Hepatocyte (in vitro differentiated cells): Measurements from ENCODE around the gene CTNNA2. TPM values are rescaled to one million over a fixed set of nuclear protein-coding genes. Genes with fewer than 3 reads are reported as not detected.

Source experiments
- DNase-seq: peaks from one replicate; pipeline ENCODE4 v3.0.0-alpha.2; 2016; ENCODE audit warnings: low spot score
- H2AFZ ChIP-seq: fragments of 200-600 bp; sonication (generic); 2 replicates; pipeline ENCODE4 v1.6.0; 2016; ENCODE audit warnings: antibody characterized with exemption, mild to moderate bottlenecking
- H3K27ac ChIP-seq: fragments of 200-600 bp; sonication (generic); 2 replicates; pipeline ENCODE4 v1.5.1; 2016; ENCODE audit warnings: mild to moderate bottlenecking
- H3K27me3 ChIP-seq: fragments of 200-600 bp; sonication (generic); 2 replicates; pipeline ENCODE4 v1.6.1; 2016
- H3K36me3 ChIP-seq: fragments of 200-600 bp; sonication (generic); replicated peaks from 2 replicates; pipeline ENCODE4 v1.5.1; 2016; ENCODE audit warnings: low read depth; ENCODE audit not compliant: insufficient read depth
- H3K4me1 ChIP-seq: fragments of 200-600 bp; sonication (generic); 2 replicates; pipeline ENCODE4 v1.5.1; 2016; ENCODE audit warnings: mild to moderate bottlenecking, moderate library complexity; ENCODE audit not compliant: insufficient read depth
- H3K4me2 ChIP-seq: fragments of 200-600 bp; sonication (generic); 2 replicates; pipeline ENCODE4 v1.6.0; 2016
- H3K4me3 ChIP-seq: fragments of 200-600 bp; sonication (generic); 2 replicates; pipeline ENCODE4 v1.5.1; 2016; ENCODE audit warnings: mild to moderate bottlenecking
- H3K79me2 ChIP-seq: fragments of 200-600 bp; sonication (generic); 2 replicates; pipeline ENCODE4 v1.6.0; 2017; ENCODE audit warnings: mild to moderate bottlenecking
- H3K9me2 ChIP-seq: fragments of 200-600 bp; sonication (generic); replicated peaks from 2 replicates; pipeline ENCODE4 v1.6.0; 2017; ENCODE audit warnings: mild to moderate bottlenecking; ENCODE audit not compliant: insufficient read depth
- H3K9me3 ChIP-seq: fragments of 200-600 bp; sonication (generic); 2 replicates; pipeline ENCODE4 v1.5.1; 2016; ENCODE audit warnings: low read depth, mild to moderate bottlenecking
- H4K20me1 ChIP-seq: fragments of 200-600 bp; sonication (generic); 2 replicates; pipeline ENCODE4 v1.6.0; 2016; ENCODE audit warnings: mild to moderate bottlenecking; ENCODE audit not compliant: insufficient read depth, poor library complexity, severe bottlenecking
- EZH2 ChIP-seq: fragments of 200-600 bp; sonication (generic); IDR thresholded peaks from 2 replicates; pipeline ENCODE4 v1.6.1; 2016; ENCODE audit warnings: antibody characterized with exemption, mild to moderate bottlenecking, borderline replicate concordance
- EZH2phosphoT487 ChIP-seq: fragments of 200-600 bp; sonication (generic); IDR thresholded peaks from one replicate; pipeline ENCODE4 v1.6.1; 2018; ENCODE audit warnings: antibody characterized with exemption, mild to moderate bottlenecking, low read depth, moderate library complexity; ENCODE audit not compliant: unreplicated experiment, severe bottlenecking
- WGBS: methylation state at CpG from one replicate; pipeline ENCODE4 v1.1.6; 2016; ENCODE audit warnings: low lambda C conversion rate; ENCODE audit errors: missing lambda C conversion rate; 5-methylcytosine and 5-hydroxymethylcytosine counted together
- polyA plus RNA-seq: library from polyadenylated mRNA; unstranded; fragments of >200 nt; fragmentation: Nextera tagmentation; extraction: Ambion mirVana; gene quantifications from 2 replicates; pipeline ENCODE4 v1.2.1, GENCODE V29; 2016
- total RNA-seq: library from RNA; depleted of rRNA; stranded (reverse); fragments of >200 nt; gene quantifications from 2 replicates; pipeline ENCODE4 v1.2.3, GENCODE V29; 2014
- TF ChIP-seq, protein P1 (sequence below): fragments of 200-600 bp; sonication (generic); IDR thresholded peaks from 2 replicates; pipeline ENCODE4 v1.5.1; 2016; ENCODE audit warnings: antibody characterized with exemption, mild to moderate bottlenecking; ENCODE audit not compliant: poor library complexity

The CTNNA2 gene
- total and polyA plus RNA-seq, 2 experiments from 2014 or later: 0.79 to 4.4 TPM

DNA sequence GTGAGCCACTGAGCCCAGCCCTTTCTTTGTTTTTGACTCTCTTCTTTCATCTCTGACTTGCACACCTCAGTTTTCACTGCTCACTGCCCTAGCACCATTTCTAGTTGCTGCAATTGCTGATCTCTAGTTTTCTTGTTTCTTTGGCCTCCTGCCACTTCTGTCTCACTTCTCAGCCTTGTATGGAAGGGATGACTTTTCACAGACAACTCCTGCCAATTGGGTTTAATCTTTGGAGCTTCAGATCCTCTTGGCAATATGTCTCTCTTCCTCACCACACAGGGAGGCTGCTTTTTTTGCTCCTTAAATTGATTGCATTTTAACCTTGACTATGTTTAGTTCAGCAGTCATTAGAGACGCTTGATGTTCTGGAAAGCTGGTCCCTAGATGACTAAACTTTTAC lies 323.1 kb downstream of the CTNNA2 start:
- H3K9me2 ChIP-seq: no peaks in the 10 kb centered on the region
- no peaks in the 10 kb centered on the region for H3K9me3 ChIP-seq
- H2AFZ ChIP-seq: no peak overlapping the region
- H3K4me2 ChIP-seq: no peak overlapping the region
- TF ChIP-seq, protein P1, sequence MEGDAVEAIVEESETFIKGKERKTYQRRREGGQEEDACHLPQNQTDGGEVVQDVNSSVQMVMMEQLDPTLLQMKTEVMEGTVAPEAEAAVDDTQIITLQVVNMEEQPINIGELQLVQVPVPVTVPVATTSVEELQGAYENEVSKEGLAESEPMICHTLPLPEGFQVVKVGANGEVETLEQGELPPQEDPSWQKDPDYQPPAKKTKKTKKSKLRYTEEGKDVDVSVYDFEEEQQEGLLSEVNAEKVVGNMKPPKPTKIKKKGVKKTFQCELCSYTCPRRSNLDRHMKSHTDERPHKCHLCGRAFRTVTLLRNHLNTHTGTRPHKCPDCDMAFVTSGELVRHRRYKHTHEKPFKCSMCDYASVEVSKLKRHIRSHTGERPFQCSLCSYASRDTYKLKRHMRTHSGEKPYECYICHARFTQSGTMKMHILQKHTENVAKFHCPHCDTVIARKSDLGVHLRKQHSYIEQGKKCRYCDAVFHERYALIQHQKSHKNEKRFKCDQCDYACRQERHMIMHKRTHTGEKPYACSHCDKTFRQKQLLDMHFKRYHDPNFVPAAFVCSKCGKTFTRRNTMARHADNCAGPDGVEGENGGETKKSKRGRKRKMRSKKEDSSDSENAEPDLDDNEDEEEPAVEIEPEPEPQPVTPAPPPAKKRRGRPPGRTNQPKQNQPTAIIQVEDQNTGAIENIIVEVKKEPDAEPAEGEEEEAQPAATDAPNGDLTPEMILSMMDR: no peak
- TF ChIP-seq EZH2: no peak
- no peak for TF ChIP-seq EZH2phosphoT487
- WGBS: 90% methylated on average over 1 of the region's 1 CpG
- no peaks in the 10 kb centered on the region for H4K20me1 ChIP-seq
- H3K36me3 ChIP-seq: no peaks in the 10 kb centered on the region
- DNase-seq: no peak
- no peaks in the 10 kb centered on the region for H3K79me2 ChIP-seq
- no peaks in the 10 kb centered on the region for H3K4me1 ChIP-seq
- H3K27me3 ChIP-seq: no peaks in the 10 kb centered on the region
- H3K4me3 ChIP-seq: no peak overlapping the region
- no peak overlapping the region for H3K27ac ChIP-seq

DNA sequence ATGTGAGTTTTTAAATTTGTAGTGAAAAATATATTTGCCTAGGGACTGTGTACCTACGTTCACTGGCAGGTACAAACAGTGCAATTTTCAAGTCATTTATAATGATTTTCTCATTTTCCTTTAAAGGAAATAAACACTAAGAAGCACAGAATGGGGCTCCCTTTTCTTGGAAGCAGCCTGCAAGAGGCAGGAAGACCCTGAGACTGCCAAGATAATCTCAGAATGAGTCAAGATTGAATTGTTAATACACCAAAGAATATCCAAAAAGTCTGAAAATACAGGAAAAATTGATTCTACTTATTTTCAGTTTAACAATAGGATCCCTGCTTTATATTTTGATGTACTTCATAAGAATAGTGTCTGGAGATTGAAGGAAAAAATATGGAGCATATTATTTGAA lies 331.2 kb downstream of the CTNNA2 start:
- 71% methylated on average over 1 of the region's 1 CpG for WGBS
- no peaks in the 10 kb centered on the region for H3K79me2 ChIP-seq
- H3K4me3 ChIP-seq: no peak overlapping the region
- no peak overlapping the region for H3K4me2 ChIP-seq
- TF ChIP-seq EZH2phosphoT487 (no peak), EZH2 (no peak)
- TF ChIP-seq, protein P1: no peak
- no peaks in the 10 kb centered on the region for H3K27me3 ChIP-seq
- DNase-seq: no peak
- H2AFZ ChIP-seq: no peak overlapping the region
- no peaks in the 10 kb centered on the region for H3K9me2 ChIP-seq
- H3K4me1 ChIP-seq: no peaks in the 10 kb centered on the region
- H3K9me3 ChIP-seq: no peaks in the 10 kb centered on the region
- H3K27ac ChIP-seq: no peak overlapping the region
- H3K36me3 ChIP-seq: no peaks in the 10 kb centered on the region
- H4K20me1 ChIP-seq: no peaks in the 10 kb centered on the region

DNA sequence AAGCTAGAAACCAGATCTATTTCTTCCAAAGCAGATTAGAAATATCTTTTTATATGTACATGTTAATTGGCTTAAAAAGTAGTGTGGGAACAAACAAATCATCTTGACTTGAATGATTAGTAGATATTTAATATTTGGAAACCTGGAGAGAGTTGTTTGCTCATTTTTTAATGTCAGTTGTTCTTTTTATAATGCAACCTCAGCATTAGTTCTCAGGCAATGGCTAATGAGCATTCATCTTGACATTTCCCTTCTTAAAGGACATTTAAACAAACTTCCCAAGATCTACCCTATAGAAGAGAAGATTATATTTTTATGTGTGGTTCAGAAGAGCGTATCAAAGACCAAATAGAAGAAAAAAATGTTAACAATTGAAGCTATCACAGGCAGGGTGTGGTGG lies 334.0 kb downstream of the CTNNA2 start:
- Histone ChIP-seq H3K9me2 (no peaks in the 10 kb centered on the region), H4K20me1 (no peaks in the 10 kb centered on the region), H3K4me3 (no peak overlapping the region), H3K36me3 (no peaks in the 10 kb centered on the region), H3K27me3 (no peaks in the 10 kb centered on the region), H3K9me3 (no peaks in the 10 kb centered on the region), H3K4me2 (no peak overlapping the region), H3K79me2 (no peaks in the 10 kb centered on the region), H2AFZ (no peak overlapping the region), H3K27ac (no peak overlapping the region), H3K4me1 (no peaks in the 10 kb centered on the region)
- 90% methylated on average over 1 of the region's 1 CpG for WGBS
- no peak for DNase-seq
- TF ChIP-seq, protein P1: no peak
- TF ChIP-seq EZH2: no peak

DNA sequence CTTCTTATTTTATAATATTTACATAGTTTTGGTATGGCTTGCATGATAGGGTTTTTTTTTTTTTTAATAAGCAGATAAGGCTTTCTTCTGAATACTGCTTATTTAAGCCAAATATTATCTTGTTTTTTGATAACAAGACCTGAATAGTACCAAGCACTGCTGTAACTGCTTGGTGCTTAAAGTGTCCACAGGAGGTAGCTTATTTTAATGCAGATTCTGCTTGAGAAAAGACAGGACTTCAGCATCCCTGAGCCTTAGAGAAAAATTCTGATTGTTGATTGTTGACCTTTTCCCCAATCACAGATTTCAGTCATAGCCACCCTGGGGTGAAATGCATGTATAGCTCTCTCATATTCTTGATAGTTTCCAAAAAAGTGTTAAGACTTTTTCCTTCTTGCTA lies 336.4 kb downstream of the CTNNA2 start:
- Histone ChIP-seq H3K4me1 (no peaks in the 10 kb centered on the region), H3K27ac (no peak overlapping the region), H3K9me3 (no peaks in the 10 kb centered on the region), H3K4me3 (no peak overlapping the region), H3K36me3 (no peaks in the 10 kb centered on the region), H3K9me2 (no peaks in the 10 kb centered on the region), H3K27me3 (no peaks in the 10 kb centered on the region), H2AFZ (no peak overlapping the region), H3K79me2 (no peaks in the 10 kb centered on the region), H4K20me1 (no peaks in the 10 kb centered on the region), H3K4me2 (no peak overlapping the region)
- TF ChIP-seq, protein P1: no peak
- no peak for TF ChIP-seq EZH2phosphoT487
- no peak for TF ChIP-seq EZH2
- DNase-seq: no peak
